ENCODE data around the gene NAV2.

Gene NAV2

DNA sequence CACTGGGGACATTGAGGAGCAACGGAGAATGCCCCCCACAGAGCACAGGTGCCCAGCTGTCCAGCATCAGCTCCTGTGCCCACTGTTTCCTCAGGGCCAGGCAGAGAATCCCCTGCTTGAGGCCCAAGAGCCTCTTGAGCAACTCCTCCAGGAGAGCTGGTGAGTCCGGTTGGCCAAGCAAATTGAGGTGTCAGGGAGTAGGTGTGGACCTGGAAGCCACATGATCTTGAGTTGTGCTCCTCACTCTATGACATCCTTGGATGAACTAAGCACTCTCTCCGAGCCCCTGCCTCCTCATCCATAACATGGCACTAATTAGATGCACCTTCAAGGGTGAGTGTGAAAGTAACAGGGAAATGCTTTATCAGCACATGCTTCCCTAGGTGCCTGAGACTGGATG lies 326.3 kb downstream of the NAV2 start:
- no peak for DNase-seq (ENCODE audit: low read depth in 2 of 2)

DNA sequence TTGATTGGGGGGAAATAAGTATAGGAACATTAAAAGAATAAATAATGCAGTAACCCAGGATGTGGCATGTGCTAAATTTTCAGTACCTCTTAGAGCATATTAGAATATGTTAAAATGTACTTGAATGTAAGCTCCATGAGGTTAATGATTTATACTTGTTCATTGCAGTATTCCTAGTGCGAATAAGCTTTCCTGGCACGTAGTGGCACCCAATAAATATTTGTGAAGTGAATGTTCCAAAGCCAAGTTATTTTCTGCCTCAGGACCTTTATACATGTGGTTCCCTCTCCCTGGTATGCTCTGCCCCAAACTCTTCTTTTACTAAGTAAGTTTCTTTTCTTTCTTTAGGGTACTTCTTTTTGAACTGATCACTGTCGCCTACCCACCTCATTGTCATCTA lies 328.9 kb downstream of the NAV2 start:
- DNase-seq (ENCODE audit: low read depth in 2 of 2) = no peak

DNA sequence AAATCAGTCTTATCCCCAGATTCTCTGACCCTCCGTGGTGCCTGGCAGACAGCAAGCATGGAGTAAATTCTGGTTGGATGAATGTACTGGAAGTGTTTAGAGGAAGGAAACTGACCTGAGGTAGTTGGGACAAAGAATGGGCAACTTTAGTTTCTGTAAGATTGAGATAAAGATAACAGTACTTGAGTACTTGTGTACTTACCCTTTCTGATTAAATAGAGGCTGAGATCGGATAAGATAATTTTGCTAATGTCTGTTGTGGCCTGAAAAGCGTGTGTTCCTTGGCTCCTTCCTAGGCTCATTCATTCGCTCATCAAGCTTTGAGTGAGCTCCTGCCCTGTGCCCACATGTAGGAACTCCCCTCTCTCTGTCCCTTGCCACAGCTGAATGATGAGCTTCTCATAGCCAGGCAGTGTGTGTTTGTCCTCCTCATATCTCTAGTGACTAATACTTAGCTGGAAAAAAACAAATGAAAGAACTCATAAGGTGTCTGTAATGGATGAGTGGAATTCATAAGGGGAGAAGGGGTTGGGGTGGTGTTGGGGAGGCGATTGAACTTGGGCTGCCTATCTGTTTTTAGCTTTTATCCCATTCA lies 329.5 kb downstream of the NAV2 start:
- no peak for DNase-seq (ENCODE audit: low read depth in 2 of 2)

DNA sequence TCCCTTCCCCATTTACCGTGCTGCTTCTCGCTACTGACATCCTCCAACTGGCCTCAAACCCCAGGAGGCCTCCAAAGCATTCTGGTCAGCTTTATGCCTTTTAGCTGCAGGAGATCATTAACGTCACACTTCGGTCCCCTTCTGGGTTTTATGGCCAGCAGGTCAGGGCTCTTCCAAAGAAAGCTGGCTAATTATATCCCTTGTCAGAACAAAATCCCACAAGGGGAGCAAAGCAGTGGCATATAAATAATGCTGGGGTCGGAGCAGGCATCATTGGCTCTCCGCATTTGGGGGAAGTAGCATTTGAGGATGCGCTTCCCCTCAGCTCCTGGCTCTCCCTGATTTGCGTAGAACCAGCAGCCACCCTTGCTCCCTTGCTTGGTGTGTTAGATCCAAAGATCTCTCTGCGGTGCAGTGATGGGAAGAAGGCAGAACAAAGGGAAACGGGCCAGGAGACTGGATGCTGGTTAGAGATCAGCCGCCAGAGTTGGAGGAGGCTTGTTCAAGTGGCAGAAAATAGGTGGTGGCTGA lies 330.2 kb downstream of the NAV2 start:
- DNase-seq (ENCODE audit: low read depth in 2 of 2) = no peak

DNA sequence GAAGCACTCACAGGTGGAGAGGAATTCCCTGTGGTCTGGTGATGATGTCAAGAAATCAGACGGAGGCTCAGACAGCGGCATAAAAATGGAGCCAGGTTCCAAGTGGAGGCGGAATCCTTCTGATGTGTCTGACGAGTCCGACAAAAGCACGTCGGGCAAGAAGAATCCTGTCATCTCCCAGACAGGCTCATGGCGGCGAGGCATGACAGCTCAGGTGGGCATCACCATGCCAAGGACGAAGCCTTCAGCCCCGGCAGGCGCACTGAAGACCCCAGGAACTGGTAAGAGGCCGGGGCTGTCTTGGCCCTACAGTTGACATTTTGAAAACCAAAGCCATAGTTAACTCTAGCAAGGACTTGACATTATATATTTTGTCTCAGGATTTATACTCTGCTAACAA lies 331.4 kb downstream of the NAV2 start:
- no peak for DNase-seq (ENCODE audit: low read depth in 2 of 2)

DNA sequence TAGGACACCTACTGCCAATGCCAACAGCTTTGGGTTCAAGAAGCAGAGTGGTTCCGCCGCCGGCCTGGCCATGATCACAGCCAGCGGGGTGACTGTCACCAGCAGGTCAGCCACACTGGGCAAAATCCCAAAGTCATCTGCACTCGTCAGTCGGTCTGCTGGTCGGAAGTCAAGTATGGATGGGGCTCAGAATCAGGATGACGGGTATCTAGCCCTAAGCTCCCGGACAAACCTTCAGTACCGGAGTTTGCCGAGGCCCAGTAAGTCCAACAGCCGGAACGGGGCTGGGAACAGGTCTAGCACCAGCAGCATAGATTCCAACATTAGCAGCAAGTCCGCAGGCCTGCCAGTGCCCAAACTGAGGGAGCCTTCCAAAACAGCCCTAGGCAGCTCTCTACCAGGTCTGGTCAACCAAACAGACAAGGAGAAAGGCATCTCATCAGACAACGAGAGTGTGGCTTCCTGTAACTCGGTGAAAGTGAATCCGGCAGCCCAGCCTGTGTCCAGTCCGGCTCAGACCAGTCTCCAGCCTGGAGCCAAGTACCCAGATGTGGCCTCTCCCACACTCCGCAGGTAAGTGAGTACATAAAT lies 332.6 kb downstream of the NAV2 start:
- DNase-seq (ENCODE audit: low read depth in 2 of 2) = no peak

DNA sequence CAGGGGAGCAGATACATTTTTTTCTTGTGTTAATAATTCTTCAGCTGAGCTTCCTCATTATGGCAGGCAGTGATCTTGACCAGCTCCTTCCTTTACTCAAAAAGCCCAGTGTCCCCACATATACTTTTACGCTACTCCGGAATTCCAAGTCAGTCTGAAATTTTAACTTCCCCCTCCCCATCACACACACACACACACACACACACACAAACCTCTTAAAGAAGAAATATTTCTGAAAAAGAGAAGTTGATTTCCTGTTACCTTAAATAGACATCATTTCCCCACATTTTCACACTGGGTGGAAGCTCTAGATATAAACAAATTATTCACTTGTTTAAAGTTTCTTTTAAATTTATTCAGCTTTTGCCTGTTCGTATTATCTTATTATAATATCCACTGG lies 333.8 kb downstream of the NAV2 start:
- DNase-seq (ENCODE audit: low read depth in 2 of 2) = no peak

DNA sequence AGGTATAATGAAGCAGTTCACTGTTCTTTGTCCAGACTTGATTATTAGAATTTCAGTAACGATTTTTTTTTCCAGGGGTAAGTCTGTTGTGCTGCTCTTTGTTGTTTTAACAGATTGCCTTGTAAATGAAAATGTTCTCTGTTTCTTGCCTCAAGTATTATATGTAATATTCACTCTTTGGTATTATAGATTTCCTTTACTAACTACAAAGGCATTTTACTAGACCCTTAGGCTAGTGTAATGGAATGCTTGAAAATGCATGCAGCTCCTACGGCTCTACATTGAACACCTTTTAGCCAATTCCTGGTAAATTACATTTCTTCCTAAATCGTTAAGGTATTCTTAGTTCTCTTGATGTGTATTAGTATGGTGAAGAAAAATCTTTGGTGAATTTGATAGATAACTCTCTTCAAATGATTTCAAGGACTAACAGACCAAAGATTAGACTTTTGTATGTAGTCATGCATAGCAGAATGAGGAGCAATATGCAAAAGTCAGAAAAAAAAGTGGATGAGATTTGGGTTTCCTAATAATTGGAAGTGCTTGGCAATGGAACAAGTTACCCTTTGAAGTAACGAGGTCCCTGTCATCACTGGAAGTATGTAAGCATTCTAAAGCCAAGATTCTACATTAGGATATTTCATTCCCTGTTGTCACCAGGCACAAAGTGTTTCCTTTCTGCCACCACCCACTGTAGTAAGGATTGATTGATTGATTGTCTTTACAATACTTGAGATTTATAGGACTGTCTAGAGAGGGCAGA lies 334.6 kb downstream of the NAV2 start:
- DNase-seq (ENCODE audit: low read depth in 2 of 2) = no peak

DNA sequence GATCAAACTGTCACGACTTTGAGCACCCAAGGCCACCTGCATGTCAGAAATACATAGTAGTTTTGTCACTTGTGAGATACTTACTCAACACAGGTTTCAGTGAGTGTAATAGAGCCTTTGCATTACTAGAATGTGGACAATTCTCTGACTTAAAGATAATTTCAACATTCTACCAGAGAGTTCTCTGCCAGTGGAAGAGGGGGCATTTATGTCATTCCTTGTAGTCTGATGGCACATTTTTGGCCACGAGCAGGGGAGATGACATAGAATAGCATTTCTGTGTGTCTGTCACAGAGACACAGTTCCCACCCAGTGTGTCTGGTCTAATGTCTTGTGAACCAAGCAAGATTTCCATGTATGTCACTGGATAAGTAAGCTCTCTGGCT lies 335.1 kb downstream of the NAV2 start:
- DNase-seq (ENCODE audit: low read depth in 2 of 2) = no peak

DNA sequence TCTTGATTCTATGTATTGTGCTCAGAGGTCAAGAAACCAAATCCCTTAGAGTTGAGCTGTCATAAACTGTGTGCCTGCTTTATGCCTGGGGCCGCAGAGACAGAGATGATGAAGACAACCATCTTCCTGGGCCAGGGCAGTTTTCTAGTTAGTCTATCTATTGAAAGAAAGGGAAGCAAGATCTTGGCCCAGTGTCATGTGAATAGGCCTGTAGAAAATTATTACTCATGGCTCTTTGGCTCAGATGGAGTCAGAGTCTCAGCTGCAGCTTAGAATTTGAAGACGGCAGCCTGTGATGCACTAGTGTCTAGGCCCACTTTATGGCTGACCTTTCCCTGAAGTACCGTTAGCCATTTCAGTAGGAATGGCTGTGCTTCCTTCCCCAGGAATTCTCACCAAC lies 335.6 kb downstream of the NAV2 start:
- DNase-seq (ENCODE audit: low read depth in 2 of 2) = no peak

DNA sequence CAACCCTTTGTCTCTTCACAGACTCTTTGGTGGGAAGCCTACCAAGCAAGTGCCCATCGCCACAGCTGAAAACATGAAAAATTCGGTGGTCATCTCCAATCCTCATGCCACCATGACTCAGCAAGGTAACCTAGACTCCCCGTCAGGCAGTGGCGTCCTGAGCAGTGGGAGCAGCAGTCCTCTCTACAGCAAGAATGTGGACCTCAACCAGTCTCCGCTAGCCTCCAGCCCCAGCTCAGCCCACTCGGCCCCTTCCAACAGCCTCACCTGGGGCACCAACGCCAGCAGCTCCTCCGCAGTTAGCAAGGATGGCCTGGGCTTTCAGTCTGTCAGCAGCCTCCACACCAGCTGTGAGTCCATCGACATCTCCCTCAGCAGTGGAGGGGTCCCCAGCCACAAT lies 336.1 kb downstream of the NAV2 start:
- DNase-seq (ENCODE audit: low read depth in 2 of 2) = no peak

DNA sequence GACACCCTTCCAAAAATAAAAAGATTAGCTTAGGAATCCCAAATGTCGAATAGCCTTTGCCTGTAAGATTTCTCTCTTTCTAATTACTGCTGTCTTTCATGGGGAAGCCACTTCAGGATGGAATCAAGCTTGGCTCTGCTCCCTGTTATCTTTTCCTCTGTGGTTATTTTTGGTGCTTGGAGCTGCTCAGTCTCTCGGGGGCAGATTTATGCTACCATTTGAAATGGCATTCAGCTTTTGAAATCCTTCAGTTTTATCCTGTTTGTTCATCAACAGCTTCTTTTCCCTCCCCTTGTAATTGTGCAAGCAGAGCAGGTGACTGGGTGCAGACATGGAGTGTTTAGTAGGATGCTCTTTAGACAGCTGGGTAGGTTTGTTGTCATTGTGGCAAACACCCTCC lies 336.6 kb downstream of the NAV2 start:
- DNase-seq (ENCODE audit: low read depth in 2 of 2) = no peak

DNA sequence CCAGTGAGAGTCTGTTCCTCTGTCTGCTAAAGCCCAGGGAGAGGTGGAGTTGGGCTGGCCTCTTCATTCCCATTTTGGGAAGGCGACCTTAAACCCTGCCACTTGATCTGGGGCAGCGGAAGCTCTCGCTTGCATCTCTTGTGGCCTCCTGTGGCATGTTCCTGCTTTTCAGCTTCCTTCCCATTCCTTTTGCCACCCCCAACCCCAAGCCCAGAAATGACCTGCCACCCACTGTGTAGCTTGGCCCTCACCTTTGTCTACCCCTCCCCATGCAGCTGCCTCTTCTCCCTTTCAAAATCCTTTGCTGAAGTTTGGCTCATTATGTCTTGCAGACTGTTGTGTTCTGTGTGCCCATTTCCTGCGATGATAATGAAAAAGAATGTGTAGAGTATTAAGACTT lies 337.4 kb downstream of the NAV2 start:
- DNase-seq (ENCODE audit: low read depth in 2 of 2) = no peak

DNA sequence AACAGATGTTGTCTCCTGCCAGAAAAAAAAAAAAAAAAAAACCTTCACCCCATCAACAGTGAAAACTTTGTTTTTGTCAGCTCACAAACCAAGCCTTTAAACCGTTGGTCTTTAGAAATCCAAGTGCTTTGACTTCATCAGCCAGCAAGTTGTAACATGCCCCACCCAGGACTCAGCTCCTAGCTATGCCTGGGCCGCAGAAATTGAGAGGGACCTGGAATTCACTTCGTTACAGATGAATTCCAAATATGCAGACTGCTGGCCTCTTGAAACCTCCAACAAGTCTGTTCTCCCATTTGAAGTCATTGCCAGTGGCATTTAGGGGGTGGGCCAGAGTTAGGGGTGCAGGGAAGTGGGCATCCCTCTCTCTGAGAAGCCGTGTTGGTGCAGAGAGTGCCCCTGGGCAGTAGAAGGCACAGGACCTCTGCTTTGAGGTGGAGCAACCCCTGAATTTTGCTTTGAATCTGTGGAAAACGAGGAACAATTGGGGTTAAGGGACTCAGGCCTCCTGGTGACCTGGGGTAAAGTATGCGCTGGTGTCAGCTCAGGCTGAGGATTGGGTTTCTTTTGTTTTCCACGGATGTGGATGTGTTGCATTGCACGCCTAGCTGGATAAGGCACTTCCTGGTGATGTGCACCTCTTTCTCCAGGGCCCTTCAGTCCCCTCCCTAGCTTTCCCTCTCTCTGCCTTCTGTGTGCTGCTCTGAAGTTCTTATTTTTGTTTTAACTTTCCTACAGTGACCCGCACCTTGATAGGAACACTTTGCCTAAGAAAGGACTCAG lies 338.1 kb downstream of the NAV2 start:
- DNase-seq (ENCODE audit: low read depth in 2 of 2) = no peak

DNA sequence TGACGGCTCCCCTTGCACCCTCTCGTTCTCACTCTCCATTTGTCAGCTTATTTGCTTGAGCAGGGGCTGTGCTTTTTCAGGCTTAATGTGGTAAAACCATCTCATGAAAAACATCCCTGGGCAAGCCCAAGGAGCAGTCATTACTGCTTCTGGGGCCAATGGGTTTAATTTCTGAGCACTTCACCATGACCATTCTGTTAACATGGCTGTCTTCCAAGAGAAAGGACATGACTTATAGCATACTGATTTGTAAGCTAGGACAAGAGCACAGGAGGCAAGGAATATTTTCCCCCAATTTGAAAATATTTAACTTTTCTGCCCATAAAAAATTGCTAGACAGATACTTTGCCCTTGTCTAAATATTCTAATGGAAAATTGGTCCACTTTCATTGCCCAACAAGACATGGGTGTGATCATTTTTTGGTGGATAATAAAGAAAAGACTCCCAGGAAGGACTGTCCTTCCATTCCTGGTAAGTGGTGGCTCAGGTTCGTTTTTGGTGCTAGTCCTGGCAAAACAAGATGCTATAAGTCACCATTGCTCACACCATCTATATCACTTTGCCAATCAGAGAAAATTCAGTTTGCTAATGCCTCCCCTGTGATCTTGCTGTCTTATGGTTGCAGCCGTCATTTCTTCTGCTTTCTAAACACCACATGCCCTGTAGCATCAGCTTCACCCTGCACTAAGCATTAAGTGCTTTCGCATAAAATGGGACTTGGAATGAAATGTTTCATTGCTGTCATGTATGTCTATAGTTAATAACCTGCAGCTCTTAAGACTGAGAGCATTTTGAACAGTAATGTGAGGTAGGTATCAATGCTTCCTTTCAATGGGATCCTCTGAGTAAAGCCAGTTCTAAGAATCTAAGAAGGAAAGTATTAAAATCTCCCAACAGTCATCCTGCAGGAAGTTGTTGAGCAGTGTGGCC lies 339.1 kb downstream of the NAV2 start:
- DNase-seq (ENCODE audit: low read depth in 2 of 2) = no peak

DNA sequence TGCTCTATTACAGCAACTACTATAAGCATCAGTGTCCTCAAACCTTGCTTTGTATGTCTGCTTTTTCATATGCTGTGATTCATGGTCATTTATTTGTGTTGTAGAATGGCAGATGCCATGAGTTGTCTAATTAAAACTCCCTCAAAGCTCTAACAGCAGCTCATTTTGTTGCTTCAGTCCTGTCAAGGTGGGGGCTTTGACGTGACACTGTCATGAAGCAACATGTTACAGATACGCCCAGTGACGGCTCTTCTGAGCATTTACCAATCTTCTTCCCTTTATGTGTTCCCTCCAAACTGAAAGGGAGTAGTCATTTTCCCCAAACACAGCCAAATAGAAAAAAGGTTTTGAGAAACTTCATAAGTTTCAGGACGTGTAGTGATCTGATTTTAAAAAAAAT lies 340.9 kb downstream of the NAV2 start:
- no peak for DNase-seq (ENCODE audit: low read depth in 2 of 2)

DNA sequence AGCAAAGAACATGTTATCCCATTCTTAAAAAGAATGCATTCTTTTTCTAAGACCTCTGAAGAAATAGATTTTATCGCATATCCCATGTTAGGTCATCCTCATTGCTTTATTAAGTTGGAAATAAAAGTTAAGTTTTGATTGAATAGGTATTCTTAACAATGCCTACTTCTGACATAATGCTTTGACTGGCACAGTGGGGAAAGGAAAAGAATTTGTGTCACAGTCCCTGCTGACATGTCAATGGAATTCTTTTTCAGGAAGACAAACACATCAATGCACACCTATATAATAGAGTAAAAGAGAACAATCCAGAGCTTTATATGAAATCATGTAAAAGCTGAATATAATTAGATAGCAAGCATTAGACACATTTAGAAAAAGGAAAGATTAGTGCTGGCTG lies 341.9 kb downstream of the NAV2 start:
- DNase-seq (ENCODE audit: low read depth in 2 of 2) = no peak

DNA sequence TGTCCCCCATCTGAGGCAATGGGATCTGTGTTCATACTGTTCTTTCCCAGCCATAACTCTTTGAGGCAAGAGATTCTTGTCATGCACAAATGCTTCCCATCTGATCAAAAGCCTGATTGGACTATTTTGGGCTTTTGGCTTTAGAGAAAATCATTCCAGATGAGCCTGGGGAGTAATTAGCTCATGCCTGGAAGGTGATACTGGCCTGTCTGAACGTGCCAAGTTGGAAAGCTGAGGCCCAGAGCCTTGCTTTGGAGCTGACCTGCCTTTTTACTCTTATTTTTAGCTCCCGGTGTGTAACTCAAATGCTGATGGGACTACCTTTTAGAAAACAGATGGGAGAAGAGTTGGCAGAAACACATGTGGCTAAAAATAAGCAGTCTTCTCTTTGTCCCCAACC lies 342.7 kb downstream of the NAV2 start:
- no peak for DNase-seq (ENCODE audit: low read depth in 2 of 2)

DNA sequence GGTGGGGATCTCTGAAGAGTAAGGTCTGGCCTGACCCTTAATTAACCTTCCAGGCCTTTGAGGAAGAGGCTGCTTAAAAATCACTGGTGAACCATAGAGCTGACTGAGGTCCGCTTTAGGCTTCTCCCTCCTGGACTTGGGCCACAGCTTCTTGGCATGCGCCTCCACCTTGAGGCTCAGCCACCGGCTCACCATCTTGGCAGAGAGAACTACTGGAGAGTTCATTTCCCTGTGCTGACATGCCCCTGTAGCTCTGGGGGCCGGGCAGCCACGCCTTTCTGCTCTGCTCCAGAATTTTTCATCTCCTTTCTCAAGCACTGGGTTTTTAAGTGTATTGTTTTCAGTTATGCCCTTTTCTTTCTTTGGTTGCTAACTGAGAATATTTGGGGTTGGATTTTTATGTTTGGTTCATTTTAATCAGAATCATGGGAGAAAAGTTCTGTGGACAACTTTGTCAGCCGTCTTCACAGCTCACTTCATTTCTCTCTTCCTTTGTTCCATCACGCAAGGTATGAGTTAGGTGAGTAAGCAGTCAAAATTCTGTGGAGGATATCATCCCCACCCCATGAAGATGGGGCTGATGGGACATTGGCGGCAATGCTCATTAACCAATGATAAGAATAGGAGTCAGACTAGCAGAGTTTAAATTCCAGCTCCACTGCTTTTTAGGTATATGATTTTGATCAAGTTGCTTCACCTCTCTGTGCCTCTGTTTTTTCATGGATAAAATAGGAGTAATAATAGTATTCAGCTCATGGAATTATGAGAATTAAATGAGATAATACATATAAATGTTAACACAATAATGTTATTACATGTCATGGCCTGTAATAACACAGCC lies 343.7 kb downstream of the NAV2 start:
- no peak for DNase-seq (ENCODE audit: low read depth in 2 of 2)
